DND-41 (cell line): ENCODE measurements around the gene DDX39B.

Source experiments
- ATAC-seq: fragments of 200-7000 bp; cut with Tn5 transposase; 3 replicates; pipeline ENCODE4 v1.9.1; 2021; ENCODE audit warnings: low read depth; ENCODE audit not compliant: insufficient read depth
- DNase-seq: peaks from one replicate; pipeline ENCODE4 v3.0.0-alpha.2; 2020
- H2AFZ ChIP-seq: 2 replicates; pipeline ENCODE4 v1.6.0; 2012; ENCODE audit warnings: low read depth, low read length
- H3K27ac ChIP-seq: 2 replicates; pipeline ENCODE4 v1.5.1; 2012; ENCODE audit warnings: low read length, inconsistent platforms
- H3K27me3 ChIP-seq: fragments of 200-600 bp; sonication (generic); 2 replicates; pipeline ENCODE4 v1.6.0; 2012; ENCODE audit warnings: low read length, mild to moderate bottlenecking, inconsistent platforms; ENCODE audit not compliant: insufficient read depth, poor library complexity
- H3K36me3 ChIP-seq: 2 replicates; pipeline ENCODE4 v1.5.1; 2012; ENCODE audit warnings: low read length, inconsistent platforms; ENCODE audit not compliant: insufficient read depth
- H3K4me1 ChIP-seq: 2 replicates; pipeline ENCODE4 v1.5.1; 2012; ENCODE audit warnings: mild to moderate bottlenecking, low read length; ENCODE audit not compliant: insufficient read depth
- H3K4me2 ChIP-seq: 2 replicates; pipeline ENCODE4 v1.6.0; 2012; ENCODE audit warnings: mild to moderate bottlenecking, moderate library complexity, low read length, inconsistent platforms; ENCODE audit not compliant: insufficient read depth
- H3K4me3 ChIP-seq, 2 experiments: fragments of 200-600 bp in 1 of 2; shearing (Covaris generic) in 1 of 2; 2 replicates each; pipeline ENCODE4 v1.5.1; 2012 to 2016; ENCODE audit warnings: inconsistent platforms in 2 of 2, low read length in 2 of 2, mild to moderate bottlenecking in 2 of 2, low read depth in 1 of 2, moderate library complexity in 1 of 2
- H3K79me2 ChIP-seq: 2 replicates; pipeline ENCODE4 v1.6.0; 2012; ENCODE audit warnings: low read length, inconsistent platforms; ENCODE audit not compliant: insufficient read depth
- H3K9ac ChIP-seq: 2 replicates; pipeline ENCODE4 v1.6.0; 2012; ENCODE audit warnings: low read depth, mild to moderate bottlenecking, inconsistent platforms, low read length, moderate library complexity
- H3K9me3 ChIP-seq: 2 replicates; pipeline ENCODE4 v1.5.1; 2012; ENCODE audit warnings: low read length, moderate library complexity, mild to moderate bottlenecking, inconsistent platforms; ENCODE audit not compliant: insufficient read depth, severe bottlenecking
- H4K20me1 ChIP-seq: 2 replicates; pipeline ENCODE4 v1.6.0; 2012; ENCODE audit warnings: low read length; ENCODE audit not compliant: insufficient read depth
- CTCF ChIP-seq: IDR thresholded peaks from 2 replicates; pipeline ENCODE4 v1.5.1; 2012; ENCODE audit warnings: borderline replicate concordance, low read length, moderate library complexity, mild to moderate bottlenecking; ENCODE audit not compliant: poor library complexity, severe bottlenecking; ENCODE audit errors: extremely low read depth
- EZH2 ChIP-seq: IDR thresholded peaks from 3 replicates; pipeline ENCODE4 v1.6.1; 2012; ENCODE audit warnings: borderline replicate concordance, low read depth, mild to moderate bottlenecking, moderate library complexity, low read length, inconsistent platforms; ENCODE audit not compliant: severe bottlenecking

The DDX39B gene

GRCh38 chr6:31576897-31577578 lies 35.2 kb upstream of the DDX39B start:
- Histone ChIP-seq H3K4me3 (no peak overlapping the region), H3K9ac (no peak overlapping the region; the same call in 1 of the 2 replicates), H3K27ac (no peak overlapping the region), H4K20me1 (no peaks in the 10 kb centered on the region), H3K4me1 (peaks cover 46% of the 10 kb centered on the region), H3K4me2 (no peak overlapping the region), H3K36me3 (no peaks in the 10 kb centered on the region; the same call in 1 of the 2 replicates), H2AFZ (no peak overlapping the region), H3K79me2 (peaks cover 4% of the 10 kb centered on the region; the same call in 1 of the 2 replicates), H3K27me3 (peaks cover 10% of the 10 kb centered on the region), H3K9me3 (no peaks in the 10 kb centered on the region)
- ATAC-seq (peak; percentile 32), DNase-seq (peak; percentile 74)
- no peak for TF ChIP-seq EZH2
- TF ChIP-seq CTCF = no peak

DNA sequence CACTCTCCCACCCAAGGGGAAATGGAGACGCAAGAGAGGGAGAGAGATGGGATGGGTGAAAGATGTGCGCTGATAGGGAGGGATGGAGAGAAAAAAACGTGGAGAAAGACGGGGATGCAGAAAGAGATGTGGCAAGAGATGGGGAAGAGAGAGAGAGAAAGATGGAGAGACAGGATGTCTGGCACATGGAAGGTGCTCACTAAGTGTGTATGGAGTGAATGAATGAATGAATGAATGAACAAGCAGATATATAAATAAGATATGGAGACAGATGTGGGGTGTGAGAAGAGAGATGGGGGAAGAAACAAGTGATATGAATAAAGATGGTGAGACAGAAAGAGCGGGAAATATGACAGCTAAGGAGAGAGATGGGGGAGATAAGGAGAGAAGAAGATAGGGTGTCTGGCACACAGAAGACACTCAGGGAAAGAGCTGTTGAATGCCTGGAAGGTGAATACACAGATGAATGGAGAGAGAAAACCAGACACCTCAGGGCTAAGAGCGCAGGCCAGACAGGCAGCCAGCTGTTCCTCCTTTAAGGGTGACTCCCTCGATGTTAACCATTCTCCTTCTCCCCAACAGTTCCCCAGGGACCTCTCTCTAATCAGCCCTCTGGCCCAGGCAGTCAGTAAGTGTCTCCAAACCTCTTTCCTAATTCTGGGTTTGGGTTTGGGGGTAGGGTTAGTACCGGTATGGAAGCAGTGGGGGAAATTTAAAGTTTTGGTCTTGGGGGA lies 34.3 kb upstream of the DDX39B start:
- peaks cover 3% of the 10 kb centered on the region for H3K27me3 ChIP-seq
- ATAC-seq (no peak), DNase-seq (no peak)
- H3K4me2 ChIP-seq = peak overlapping the region; percentile 66
- H3K9ac ChIP-seq = peak overlapping the region; percentile 65
- no peaks in the 10 kb centered on the region; the same call in 1 of the 2 replicates for H3K36me3 ChIP-seq
- H3K4me1 ChIP-seq = peaks cover 37% of the 10 kb centered on the region
- peaks cover 2% of the 10 kb centered on the region; the same call in 1 of the 2 replicates for H3K79me2 ChIP-seq
- peak overlapping the region; percentile 76 for H3K27ac ChIP-seq
- peak overlapping the region; percentile 4 to 62; a peak in 3 of 4 replicates for H3K4me3 ChIP-seq
- H4K20me1 ChIP-seq = no peaks in the 10 kb centered on the region
- H2AFZ ChIP-seq = peak overlapping the region; percentile 80
- TF ChIP-seq CTCF (no peak), EZH2 (no peak)
- no peaks in the 10 kb centered on the region for H3K9me3 ChIP-seq

GRCh38 chr6:31575335-31575901 lies 33.6 kb upstream of the DDX39B start, which contains the start of gene TNF:
TSS of gene TNF (plus strand) at chr6:31575565. CDS start at chr6:31575742, 177 bp downstream.
- Histone ChIP-seq H3K4me1 (peaks cover 31% of the 10 kb centered on the region), H3K79me2 (no peaks in the 10 kb centered on the region), H3K27me3 (no peaks in the 10 kb centered on the region), H3K4me2 (peak within 1 kb of the TSS; percentile 66), H3K36me3 (no peaks in the 10 kb centered on the region), H4K20me1 (no peaks in the 10 kb centered on the region), H3K27ac (peak within 1 kb of the TSS; percentile 76), H3K9ac (peak within 1 kb of the TSS; percentile 65), H3K9me3 (no peaks in the 10 kb centered on the region), H2AFZ (peak within 1 kb of the TSS; percentile 80), H3K4me3 (peak within 1 kb of the TSS; percentile 4 to 62; a peak in 3 of 4 replicates)
- TF ChIP-seq EZH2 = no peak
- ATAC-seq (peak; percentile 74), DNase-seq (peak; percentile 92)
